ENCODE results near the gene DOCK4.

GRCh38 chr7:111842491-111842890 is 363.7 kb downstream of the DOCK4 start:
- TF ChIP-seq, protein P1, sequence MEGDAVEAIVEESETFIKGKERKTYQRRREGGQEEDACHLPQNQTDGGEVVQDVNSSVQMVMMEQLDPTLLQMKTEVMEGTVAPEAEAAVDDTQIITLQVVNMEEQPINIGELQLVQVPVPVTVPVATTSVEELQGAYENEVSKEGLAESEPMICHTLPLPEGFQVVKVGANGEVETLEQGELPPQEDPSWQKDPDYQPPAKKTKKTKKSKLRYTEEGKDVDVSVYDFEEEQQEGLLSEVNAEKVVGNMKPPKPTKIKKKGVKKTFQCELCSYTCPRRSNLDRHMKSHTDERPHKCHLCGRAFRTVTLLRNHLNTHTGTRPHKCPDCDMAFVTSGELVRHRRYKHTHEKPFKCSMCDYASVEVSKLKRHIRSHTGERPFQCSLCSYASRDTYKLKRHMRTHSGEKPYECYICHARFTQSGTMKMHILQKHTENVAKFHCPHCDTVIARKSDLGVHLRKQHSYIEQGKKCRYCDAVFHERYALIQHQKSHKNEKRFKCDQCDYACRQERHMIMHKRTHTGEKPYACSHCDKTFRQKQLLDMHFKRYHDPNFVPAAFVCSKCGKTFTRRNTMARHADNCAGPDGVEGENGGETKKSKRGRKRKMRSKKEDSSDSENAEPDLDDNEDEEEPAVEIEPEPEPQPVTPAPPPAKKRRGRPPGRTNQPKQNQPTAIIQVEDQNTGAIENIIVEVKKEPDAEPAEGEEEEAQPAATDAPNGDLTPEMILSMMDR (optimal IDR thresholded peaks at IDR 0.05 in 1 of 3, IDR thresholded peaks at IDR 0.05 in 1 of 3, conservative IDR thresholded peaks at IDR 0.05 in 1 of 3; ENCODE audit: extremely low read depth in 1 of 3, insufficient read depth in 2 of 3, low read length in 3 of 3): no peak
- TF ChIP-seq EZH2 (IDR thresholded peaks at IDR 0.05; ENCODE audit: low read length): no peak
